SK-N-SH (cell line): ENCODE data around the gene ST6GALNAC5. TPM values are rescaled to one million over a fixed set of nuclear protein-coding genes. Genes with fewer than 3 reads are reported as not detected.

ENCODE experiments used
- polyA plus RNA-seq, 3 experiments: library from polyadenylated mRNA; depleted of rRNA; stranded (reverse); fragments of >200 nt; gene quantifications; 2 replicates each; pipeline ENCODE4 v1.2.3, GENCODE V29; 2012
- small RNA-seq, 7 experiments: library from RNA; depleted of rRNA; stranded (forward); fragments of <200 nt; gene quantifications; one replicate each; pipeline ENCODE3, GENCODE V24; 2012

Gene ST6GALNAC5
- polyA plus RNA-seq, 1 of the 3 experiments (the other 2 are of a cell fraction), result 10.6 TPM

Small RNAs within 50 kb of the gene (small RNA-seq; reads per million reads assigned to genes)
- 0 to 0.78 (median 0.10) reads per million in 7 experiments for gene MIR7156
